OCI-LY7 (cell line): ENCODE results near the gene MED14. TPM values are rescaled to one million over a fixed set of nuclear protein-coding genes. Genes with fewer than 3 reads are reported as not detected.

Source experiments
- BruUV-seq: library from RNA; stranded (reverse); fragments of 400-500 nt; replicated peaks from 2 replicates; lab custom pipeline; 2021; lab: Mats Ljungman, UMichigan
- CTCF ChIA-PET: fragments of 300-600 bp; sonication (Branson Sonifier 250); formaldehyde crosslinking; loops from one replicate; lab custom pipeline; 2022; ENCODE audit warnings: antibody characterized with exemption; ENCODE audit not compliant: unreplicated experiment; lab: Charles Lee
- POLR2A ChIA-PET: fragments of 300-600 bp; sonication (Branson Sonifier 250); formaldehyde crosslinking; loops from one replicate; lab custom pipeline; 2022; ENCODE audit warnings: antibody characterized with exemption; lab: Charles Lee
- DNase-seq: peaks from one replicate; pipeline ENCODE4 v3.0.0-alpha.2; 2015; ENCODE audit warnings: low spot score
- H2AFZ ChIP-seq: fragments of 200-600 bp; sonication (generic), shearing (Covaris generic); 2 replicates; pipeline ENCODE4 v1.6.1; 2014; ENCODE audit warnings: mild to moderate bottlenecking, antibody characterized with exemption, low read length, moderate library complexity
- H3K27ac ChIP-seq: fragments of 200-600 bp; sonication (generic); 2 replicates; pipeline ENCODE4 v1.5.1; 2014; ENCODE audit warnings: mixed run types, low read depth, mild to moderate bottlenecking, moderate library complexity, low read length, inconsistent platforms; ENCODE audit not compliant: poor library complexity, severe bottlenecking
- H3K36me3 ChIP-seq: fragments of 200-600 bp; sonication (generic); 2 replicates; pipeline ENCODE4 v1.6.1; 2014; ENCODE audit warnings: mild to moderate bottlenecking, antibody characterized with exemption, low read length, moderate library complexity, mixed read lengths; ENCODE audit not compliant: insufficient read depth
- H3K4me1 ChIP-seq: fragments of 200-600 bp; sonication (generic); 2 replicates; pipeline ENCODE4 v1.5.1; 2014; ENCODE audit warnings: mild to moderate bottlenecking, low read length; ENCODE audit not compliant: insufficient read depth, poor library complexity, severe bottlenecking
- H3K4me2 ChIP-seq: fragments of 200-600 bp; sonication (generic); 2 replicates; pipeline ENCODE4 v1.6.1; 2014; ENCODE audit warnings: mild to moderate bottlenecking, low read length
- H3K4me3 ChIP-seq: fragments of 200-600 bp; sonication (generic); 2 replicates; pipeline ENCODE4 v1.5.1; 2014; ENCODE audit warnings: mild to moderate bottlenecking, low read depth, low read length; ENCODE audit not compliant: poor library complexity, severe bottlenecking
- H3K79me2 ChIP-seq: fragments of 200-600 bp; sonication (generic); 2 replicates; pipeline ENCODE4 v1.6.1; 2016; ENCODE audit warnings: low read depth, mild to moderate bottlenecking, low read length, moderate library complexity, mixed read lengths; ENCODE audit not compliant: insufficient read depth
- H3K9me2 ChIP-seq: fragments of 200-600 bp; sonication (generic); 2 replicates; pipeline ENCODE4 v1.6.1; 2016; ENCODE audit warnings: mild to moderate bottlenecking, low read length, mixed read lengths; ENCODE audit not compliant: insufficient read depth
- H3K9me3 ChIP-seq: fragments of 200-600 bp; sonication (generic); 2 replicates; pipeline ENCODE4 v1.6.1; 2014; ENCODE audit warnings: mild to moderate bottlenecking, mixed run types, low read length, mixed read lengths
- H4K20me1 ChIP-seq: fragments of 200-600 bp; sonication (generic); 2 replicates; pipeline ENCODE4 v1.6.1; 2014; ENCODE audit warnings: mild to moderate bottlenecking, antibody characterized with exemption, low read length, moderate library complexity, mixed read lengths; ENCODE audit not compliant: insufficient read depth
- CTCF ChIP-seq: fragments of 200-600 bp; sonication (generic); conservative IDR thresholded peaks from 2 replicates; pipeline ENCODE4 v1.5.1; 2014; ENCODE audit warnings: mild to moderate bottlenecking, antibody characterized with exemption, low read length, moderate library complexity, mixed read lengths
- EZH2phosphoT487 ChIP-seq: fragments of 200-600 bp; sonication (generic); IDR thresholded peaks from 2 replicates; pipeline ENCODE4 v1.6.1; 2018; ENCODE audit warnings: low read depth, borderline replicate concordance, mild to moderate bottlenecking, mixed run types, antibody characterized with exemption, low read length, moderate library complexity, mixed read lengths
- intact Hi-C: fragments of 100-400 bp; cut with micrococcal nuclease; formaldehyde crosslinking; loops from one replicate; pipeline ENCODE4 v1.10.0; 2022; ENCODE audit not compliant: unreplicated experiment
- total RNA-seq, 2 experiments: library from RNA; depleted of rRNA in 1 of 2; stranded (reverse); fragments of >200 nt in 1 of 2; shearing (Covaris generic) in 1 of 2; gene quantifications; 2 replicates each; pipeline ENCODE4 v1.2.3, GENCODE V29; 2014 to 2022

Gene MED14
- total RNA-seq, 2 experiments from 2014 or later: 28.1 to 57.0 TPM

GRCh38 chrX:40773809-40774208 lies 38.5 kb upstream of the MED14 start:
- Histone ChIP-seq H3K4me1 (no peaks in the 10 kb centered on the region), H3K4me2 (no peak overlapping the region), H3K36me3 (no peaks in the 10 kb centered on the region), H3K79me2 (no peaks in the 10 kb centered on the region), H3K9me3 (no peaks in the 10 kb centered on the region), H2AFZ (no peak overlapping the region), H3K27ac (no peak overlapping the region), H3K9me2 (no peaks in the 10 kb centered on the region), H4K20me1 (no peaks in the 10 kb centered on the region), H3K4me3 (no peak overlapping the region)
- TF ChIP-seq EZH2phosphoT487 (no peak), CTCF (no peak)
- no TSS peak for BruUV-seq
- intact Hi-C loops: no loop called here
- ChIA-PET POLR2A (no interaction called here), CTCF (no interaction called here)
- no peak for DNase-seq

- no peaks in the 10 kb centered on the region for H3K36me3 ChIP-seq
- H3K27ac ChIP-seq: no peak overlapping the region
- DNase-seq: no peak
- intact Hi-C loops: no loop called here
- ChIA-PET CTCF (no interaction called here), POLR2A (no interaction called here)
- H3K79me2 ChIP-seq: no peaks in the 10 kb centered on the region
- H3K4me3 ChIP-seq: no peak overlapping the region
- H3K9me3 ChIP-seq: no peaks in the 10 kb centered on the region
- no TSS peak for BruUV-seq
- no peaks in the 10 kb centered on the region for H4K20me1 ChIP-seq
- H3K4me1 ChIP-seq: no peaks in the 10 kb centered on the region
- TF ChIP-seq CTCF (no peak), EZH2phosphoT487 (no peak)
- no peak overlapping the region for H3K4me2 ChIP-seq
- H3K9me2 ChIP-seq: no peaks in the 10 kb centered on the region
- no peak overlapping the region for H2AFZ ChIP-seq
These were observed 37.8 kb upstream of the MED14 start for GRCh38 chrX:40773188-40773587.

- Histone ChIP-seq H3K27ac (no peak overlapping the region), H3K4me3 (no peak overlapping the region), H3K4me2 (no peak overlapping the region), H3K9me3 (no peaks in the 10 kb centered on the region), H3K79me2 (no peaks in the 10 kb centered on the region), H2AFZ (no peak overlapping the region), H3K36me3 (no peaks in the 10 kb centered on the region), H3K9me2 (no peaks in the 10 kb centered on the region), H4K20me1 (no peaks in the 10 kb centered on the region), H3K4me1 (no peaks in the 10 kb centered on the region)
- POLR2A ChIA-PET: interaction anchor here (0.5 kb wide), 1 partner anchor 693 kb away, joined by 3 read pairs; no protein-coding TSS in a partner anchor
- BruUV-seq: no TSS peak
- TF ChIP-seq CTCF: no peak
- no peak for TF ChIP-seq EZH2phosphoT487
- CTCF ChIA-PET: no interaction called here
- intact Hi-C loops: no loop called here
- DNase-seq: no peak
These were observed 36.9 kb upstream of the MED14 start for GRCh38 chrX:40772290-40772689.
